NT2/D1 (cell line): ENCODE data around the gene DPP6.

Experiments
- YY1 ChIP-seq: IDR thresholded peaks from 2 replicates; pipeline ENCODE4 v1.6.1; 2011; ENCODE audit not compliant: insufficient read length, insufficient read depth
- ZNF274 ChIP-seq: IDR thresholded peaks from 2 replicates; pipeline ENCODE4 v1.6.1; 2011; ENCODE audit warnings: mild to moderate bottlenecking, low read depth, low read length

DNA sequence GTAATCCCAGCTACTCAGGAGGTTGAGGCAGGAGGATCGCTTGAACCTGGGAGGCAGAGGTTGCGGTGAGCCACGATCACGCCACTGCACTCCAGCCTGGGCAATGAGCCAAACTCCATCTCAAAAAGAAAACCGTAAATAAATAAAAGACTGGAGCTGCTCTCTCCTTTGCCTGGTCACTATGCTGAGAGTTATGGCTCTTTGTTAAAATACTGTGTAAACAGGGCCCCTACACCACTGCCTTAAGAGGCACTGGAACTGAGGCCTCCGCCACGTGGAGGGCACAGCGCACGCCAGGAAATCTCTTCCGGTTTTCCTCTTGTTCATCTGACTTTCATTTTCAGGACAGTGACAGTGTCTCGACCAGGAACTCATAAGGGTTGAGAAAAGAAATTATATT lies 827.4 kb downstream of the DPP6 start:
- no peak for TF ChIP-seq ZNF274
- TF ChIP-seq YY1, result no peak
